ENCODE measurements around the gene REEP2. TPM values are rescaled to one million over a fixed set of nuclear protein-coding genes. Genes with fewer than 3 reads are reported as not detected.
A peak's percentile ranks its signal among the peaks of the same experiment; 100 is the strongest.

The REEP2 gene, protein sequence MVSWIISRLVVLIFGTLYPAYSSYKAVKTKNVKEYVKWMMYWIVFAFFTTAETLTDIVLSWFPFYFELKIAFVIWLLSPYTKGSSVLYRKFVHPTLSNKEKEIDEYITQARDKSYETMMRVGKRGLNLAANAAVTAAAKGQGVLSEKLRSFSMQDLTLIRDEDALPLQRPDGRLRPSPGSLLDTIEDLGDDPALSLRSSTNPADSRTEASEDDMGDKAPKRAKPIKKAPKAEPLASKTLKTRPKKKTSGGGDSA
- polyA plus RNA-seq (2012; rRNA removed): 25.4 and 31.2 TPM in 2 replicates
- polyA plus RNA-seq (2012; cell fraction: cytosol; rRNA removed): 22.8 and 24.0 TPM in 2 replicates
- polyA plus RNA-seq (2012; cell fraction: nucleus; rRNA removed): 63.3 and 71.6 TPM in 2 replicates

DNA sequence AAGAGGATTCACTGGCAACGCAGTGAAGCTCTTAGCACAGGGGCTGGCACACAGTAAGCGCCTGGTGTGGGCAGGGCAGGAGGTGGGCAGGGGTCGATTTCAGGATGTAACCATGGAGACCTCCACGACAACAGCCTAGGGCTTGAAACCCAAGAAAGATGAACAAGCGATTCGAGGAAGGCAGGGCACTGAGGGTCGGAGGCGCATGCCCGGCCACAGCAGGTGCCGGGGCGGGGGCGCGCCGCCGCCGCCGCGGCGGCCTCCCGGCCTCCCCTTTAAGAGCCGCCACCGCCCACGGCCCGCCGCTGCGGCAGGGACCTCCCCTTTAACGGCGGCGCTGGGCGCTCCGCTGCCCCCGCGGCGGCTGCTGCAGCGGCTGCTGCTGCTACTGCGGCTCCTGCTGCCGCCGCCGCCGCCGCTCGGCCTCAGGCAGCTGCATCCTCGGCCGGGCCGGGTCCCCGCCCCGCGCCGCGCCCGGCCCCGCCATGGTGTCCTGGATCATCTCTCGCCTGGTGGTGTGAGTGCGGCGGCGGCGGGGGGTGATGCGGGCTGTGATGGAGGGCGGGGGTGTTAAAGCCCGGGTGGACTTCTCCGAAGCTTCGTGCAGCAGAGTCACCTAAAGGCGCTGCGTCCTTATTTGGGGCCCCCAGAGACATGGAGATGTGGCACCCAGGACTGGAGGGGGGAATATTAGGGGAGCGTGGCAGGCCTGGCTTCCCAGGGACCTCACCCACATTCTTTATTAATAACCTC, at the start of gene REEP2:
Gene REEP2 (plus strand): TSS at position 334 of the 753 bp plus-strand sequence. CDS start 152 bp downstream, at position 486.
- H3K9me2 ChIP-seq: no peaks in the 10 kb centered on the region
- peak within 1 kb of the TSS; percentile 91 for H2AFZ ChIP-seq (ENCODE audit: low read depth)
- ChIA-PET CTCF (interaction anchor here (0.8 to 4.4 kb wide), 11 partner anchors 9 to 259 kb away, joined by 3 to 36 read pairs (median 5); partner anchors contain the start of gene KDM3B), POLR2A (interaction anchor here (0.8 to 1.3 kb wide), 5 partner anchors 9 to 104 kb away, joined by 3 to 5 read pairs (median 4); partner anchors contain the start of gene ETF1)
- no peaks in the 10 kb centered on the region for H3K27me3 ChIP-seq (ENCODE audit: insufficient read depth)
- peak within 1 kb of the TSS; percentile 18 to 84; a peak in 3 of 4 replicates for H3K27ac ChIP-seq (ENCODE audit: low read depth in 2 of 2, low read length in 1 of 2)
- H3K4me1 ChIP-seq (ENCODE audit: control insufficient read depth in 1 of 2, insufficient read depth in 2 of 2, low read depth in 1 of 2, low read length in 1 of 2): peaks cover 0 to 21% of the 10 kb centered on the region in 2 experiments; a peak in 1 of 4 replicates
- DNase-seq: peak; percentile 94
- no peak for TF ChIP-seq RFX5 (IDR thresholded peaks at IDR 0.05; ENCODE audit: low read length)
- TF ChIP-seq EP300 (IDR thresholded peaks at IDR 0.05; ENCODE audit: borderline replicate concordance in 1 of 2, low read depth in 1 of 2, low read length in 1 of 2): no peak
- no peak for TF ChIP-seq POLR2AphosphoS5 (IDR thresholded peaks at IDR 0.05; ENCODE audit: low read depth, low read length)
- TF ChIP-seq GATA2 (CRISPR knock-in tag; IDR thresholded peaks at IDR 0.05): no peak
- no peak for TF ChIP-seq TAF1 (IDR thresholded peaks at IDR 0.05; ENCODE audit: borderline replicate concordance, low read depth, low read length)
- TF ChIP-seq MEF2A (IDR thresholded peaks at IDR 0.05; ENCODE audit: borderline replicate concordance, low read depth): no peak
- no peak for TF ChIP-seq IRF3 (IDR thresholded peaks at IDR 0.05; ENCODE audit: low read depth, low read length)
- no peak for TF ChIP-seq YY1 (IDR thresholded peaks at IDR 0.05; ENCODE audit: low read depth)
- peak; percentile 54 for TF ChIP-seq NRF1 (IDR thresholded peaks at IDR 0.05; ENCODE audit: low read depth, low read length)
- no peak for TF ChIP-seq EZH2phosphoT487 (IDR thresholded peaks at IDR 0.05; ENCODE audit: borderline replicate concordance, low read depth)
- TF ChIP-seq FOXM1 (IDR thresholded peaks at IDR 0.05; ENCODE audit: low read depth): no peak
- peak; percentile 62; the same call in 1 of the 2 replicates for TF ChIP-seq MXI1 (IDR thresholded peaks at IDR 0.05; ENCODE audit: low read depth, low read length)
- no peak for TF ChIP-seq RCOR1 (IDR thresholded peaks at IDR 0.05; ENCODE audit: low read length)
- TF ChIP-seq, protein P1, sequence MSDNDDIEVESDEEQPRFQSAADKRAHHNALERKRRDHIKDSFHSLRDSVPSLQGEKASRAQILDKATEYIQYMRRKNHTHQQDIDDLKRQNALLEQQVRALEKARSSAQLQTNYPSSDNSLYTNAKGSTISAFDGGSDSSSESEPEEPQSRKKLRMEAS (IDR thresholded peaks at IDR 0.05; ENCODE audit: low read depth): no peak
- no peak for TF ChIP-seq RAD21 (IDR thresholded peaks at IDR 0.05; ENCODE audit: low read length)
- H3F3A ChIP-seq (replicated peaks; ENCODE audit: insufficient read depth): peaks cover 23% of the 10 kb centered on the region
- H3K79me2 ChIP-seq (ENCODE audit: insufficient read depth): no peaks in the 10 kb centered on the region; the same call in 1 of the 2 replicates
- H3K4me2 ChIP-seq: peak within 1 kb of the TSS; percentile 98
- peak within 1 kb of the TSS; percentile 65 to 84 for H3K4me3 ChIP-seq (ENCODE audit: low read depth in 2 of 2, low read length in 1 of 2)
- H3K36me3 ChIP-seq (replicated peaks in 1 of 2; ENCODE audit: control insufficient read depth in 1 of 2, insufficient read depth in 2 of 2, low read length in 1 of 2): peaks cover 24% of the 10 kb centered on the region in 2 experiments
- H4K20me1 ChIP-seq (ENCODE audit: insufficient read depth): no peaks in the 10 kb centered on the region
- no peaks in the 10 kb centered on the region for H3K9me3 ChIP-seq
- WGBS (ENCODE audit: low lambda C conversion rate): 6% methylated on average over 16 of the region's 65 CpGs
- H3K9ac ChIP-seq: peak within 1 kb of the TSS; percentile 77
